ENCODE results near the gene TMEM141. TPM values are rescaled to one million over a fixed set of nuclear protein-coding genes. Genes with fewer than 3 reads are reported as not detected.
"Not testable (repeated sequence)": the region's sequence is repeated elsewhere in the genome, so short reads cannot be mapped to it uniquely, and the experiment has no call there.

TMEM141 gene
- total RNA-seq, 4 donors from 2014 or later: 43.1 to 88.1 (median 70.9) TPM

GRCh38 chr9:136835932-136836904 lies 45.1 kb downstream of the TMEM141 start:
- no peak for TF ChIP-seq CTCF (IDR thresholded peaks at IDR 0.05)
- ATAC-seq (ENCODE audit: low FRiP score): no peak
- no peak for DNase-seq (ENCODE audit: low spot score)

- no peak for TF ChIP-seq CTCF (IDR thresholded peaks at IDR 0.05)
- DNase-seq (ENCODE audit: low spot score) (no peak), ATAC-seq (ENCODE audit: low FRiP score) (no peak)
Observed at GRCh38 chr9:136837146-136837855, 46.2 kb downstream of the TMEM141 start.

GRCh38 chr9:136837856-136838277 lies 46.7 kb downstream of the TMEM141 start:
- not testable (repeated sequence) for ATAC-seq (ENCODE audit: low FRiP score); DNase-seq (ENCODE audit: low spot score)

DNA sequence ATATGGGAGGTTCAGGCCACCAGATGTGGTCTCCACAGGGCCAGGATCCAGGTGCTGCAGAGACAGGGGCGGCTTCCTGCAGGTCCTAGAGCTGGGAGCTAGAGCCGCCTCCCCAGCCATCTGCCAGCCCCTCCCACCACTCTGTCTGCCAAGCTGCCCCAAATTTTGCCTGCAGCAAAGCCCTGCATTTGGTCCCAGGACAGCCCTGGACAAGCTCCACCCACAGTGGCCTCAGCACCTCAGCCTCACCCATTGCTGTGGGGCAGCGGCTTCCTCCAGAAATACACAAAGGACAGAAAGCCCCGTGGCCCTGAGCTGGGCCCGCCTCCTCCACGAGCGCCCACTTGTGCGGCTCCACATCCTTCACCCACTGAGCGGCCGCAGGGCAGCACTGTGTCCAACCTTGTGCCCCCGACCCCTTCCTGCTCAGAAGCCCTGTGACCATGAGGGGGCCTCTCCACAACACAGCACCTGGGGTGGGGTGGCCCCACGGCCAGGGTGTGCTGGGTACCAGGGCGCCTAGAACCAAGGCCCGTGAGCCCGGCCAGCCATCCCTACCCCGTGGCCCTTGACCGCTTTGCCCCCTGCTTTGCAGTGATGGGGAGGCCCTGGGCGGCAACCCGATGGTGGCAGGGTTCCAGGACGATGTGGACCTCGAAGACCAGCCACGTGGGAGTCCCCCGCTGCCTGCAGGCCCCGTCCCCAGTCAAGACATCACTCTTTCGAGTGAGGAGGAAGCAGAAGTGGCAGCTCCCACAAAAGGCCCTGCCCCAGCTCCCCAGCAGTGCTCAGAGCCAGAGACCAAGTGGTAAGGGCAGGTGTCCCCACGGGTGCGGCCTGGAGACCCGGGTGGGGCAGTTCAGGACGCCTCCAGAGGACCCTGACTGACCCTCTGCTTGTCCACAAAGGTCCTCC lies 47.4 kb downstream of the TMEM141 start:
- no peak for ATAC-seq (ENCODE audit: low FRiP score)
- no peak for TF ChIP-seq CTCF (IDR thresholded peaks at IDR 0.05)
- no peak for DNase-seq (ENCODE audit: low spot score)

DNA sequence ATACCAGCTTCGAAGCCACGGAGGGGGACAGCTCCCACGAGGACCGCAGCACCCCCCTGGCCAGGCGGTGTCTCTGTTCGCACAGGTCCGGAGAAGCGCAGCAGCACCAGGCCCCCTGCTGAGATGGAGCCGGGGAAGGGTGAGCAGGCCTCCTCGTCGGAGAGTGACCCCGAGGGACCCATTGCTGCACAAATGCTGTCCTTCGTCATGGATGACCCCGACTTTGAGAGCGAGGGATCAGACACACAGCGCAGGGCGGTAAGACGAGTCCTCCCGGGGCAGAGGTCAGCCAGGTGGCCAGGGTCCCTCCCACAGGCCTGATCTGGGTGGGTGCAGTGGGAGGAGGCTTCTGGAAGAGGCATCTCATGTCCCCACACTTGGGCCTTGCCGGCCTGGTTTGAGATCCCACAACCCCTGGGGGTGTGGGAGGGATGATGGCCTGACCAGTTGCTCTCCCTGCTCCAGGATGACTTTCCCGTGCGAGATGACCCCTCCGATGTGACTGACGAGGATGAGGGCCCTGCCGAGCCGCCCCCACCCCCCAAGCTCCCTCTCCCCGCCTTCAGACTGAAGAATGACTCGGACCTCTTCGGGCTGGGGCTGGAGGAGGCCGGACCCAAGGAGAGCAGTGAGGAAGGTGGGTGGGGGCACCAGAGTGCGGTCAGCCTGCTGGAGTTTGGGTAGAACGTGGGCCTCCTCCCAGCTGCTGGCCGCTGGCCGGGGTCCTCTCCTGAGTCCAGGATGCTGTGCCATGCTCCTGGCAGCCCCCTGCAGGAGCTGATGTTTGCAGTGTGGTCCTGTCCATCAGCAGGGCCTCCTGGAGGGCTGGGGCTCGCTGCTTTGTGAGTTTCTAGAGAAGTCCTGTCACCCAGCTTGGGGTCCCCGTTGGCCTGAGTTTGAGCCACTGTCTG lies 48.3 kb downstream of the TMEM141 start:
- TF ChIP-seq CTCF (IDR thresholded peaks at IDR 0.05): no peak
- ATAC-seq (ENCODE audit: low FRiP score) (no peak), DNase-seq (ENCODE audit: low spot score) (no peak)

GRCh38 chr9:136840140-136840876 lies 49.2 kb downstream of the TMEM141 start:
- ATAC-seq (ENCODE audit: low FRiP score): no peak
- no peak for TF ChIP-seq CTCF (IDR thresholded peaks at IDR 0.05)

More at GRCh38 chr9:136840140-136840876, 49.2 kb downstream of the TMEM141 start:
- DNase-seq (ENCODE audit: low spot score): no peak

All from omental fat pad (tissue), 4 donors.